HG02759 (cell line): Measurements from ENCODE around the gene KLHL17.

Source experiments
- ATAC-seq: cut with Tn5 transposase; IDR thresholded peaks from one replicate; pipeline ENCODE4 v1.9.1; 2021; ENCODE audit warnings: mild to moderate bottlenecking, moderate library complexity; ENCODE audit not compliant: unreplicated experiment

KLHL17 gene

DNA sequence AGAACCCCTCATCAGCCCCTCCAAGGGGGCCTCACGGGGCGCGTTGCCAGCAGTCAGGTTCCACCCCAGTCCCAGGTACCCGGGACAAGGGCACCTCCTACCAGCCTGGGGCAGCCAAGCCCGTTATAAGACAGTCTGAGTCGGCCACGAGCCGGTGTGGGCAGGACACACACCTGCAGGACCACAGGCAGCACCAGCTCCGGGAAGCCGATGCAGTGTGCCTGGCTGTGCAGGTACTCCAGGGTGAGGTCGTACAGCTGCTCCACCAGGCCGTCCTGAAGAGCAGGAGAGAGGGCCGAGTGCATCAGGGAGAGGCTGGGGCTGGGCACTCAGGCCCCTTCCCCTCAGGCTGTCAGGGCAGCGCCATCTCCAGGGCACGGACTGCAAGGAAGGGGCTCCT lies 12.4 kb upstream of the KLHL17 start:
- ATAC-seq = no peak

- no peak for ATAC-seq
These were observed 10.1 kb upstream of the KLHL17 start for GRCh38 chr1:950268-950667.

- no peak for ATAC-seq
These were observed 9.5 kb upstream of the KLHL17 start for GRCh38 chr1:950881-951280.

DNA sequence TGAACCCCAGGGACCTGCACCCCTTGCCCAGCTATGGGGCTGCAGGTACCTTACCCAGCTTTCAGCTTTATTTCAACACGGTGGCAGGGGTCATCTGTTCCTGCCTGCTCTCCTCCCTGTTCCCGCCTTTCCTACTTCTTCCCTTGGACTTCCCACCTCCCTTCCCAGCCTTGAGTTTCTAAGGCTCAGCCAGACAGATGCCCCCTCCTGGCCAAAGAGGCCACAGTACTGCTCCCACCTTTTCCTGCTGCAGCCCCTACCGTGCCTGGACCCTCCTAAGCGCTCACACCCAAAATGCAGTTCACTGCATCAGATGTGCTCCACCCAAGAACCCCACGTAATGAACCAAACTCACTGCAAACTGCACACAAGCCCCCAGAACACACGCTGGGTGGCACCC lies 9.0 kb upstream of the KLHL17 start:
- no peak for ATAC-seq

DNA sequence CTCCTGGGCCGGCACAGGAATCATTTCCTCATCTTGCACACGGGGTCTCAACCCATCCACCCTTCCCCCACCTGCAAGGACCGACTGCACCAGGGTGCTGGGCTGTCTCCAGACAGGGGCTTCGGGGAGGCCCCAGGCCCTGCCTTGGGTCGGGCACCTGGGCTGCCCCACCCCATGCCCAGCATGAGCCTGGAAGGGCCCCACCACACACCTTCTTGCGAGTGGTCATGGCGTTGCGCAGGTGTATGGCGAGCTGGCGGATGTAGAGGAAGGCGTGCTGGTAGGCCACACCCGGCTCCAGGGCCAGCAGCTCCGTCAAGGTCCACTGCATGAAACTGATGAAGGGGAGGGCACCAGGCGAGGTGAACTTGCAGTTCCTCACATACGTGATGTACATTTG lies 8.2 kb upstream of the KLHL17 start:
- ATAC-seq = no peak

- ATAC-seq = no peak
These were observed 7.8 kb upstream of the KLHL17 start for GRCh38 chr1:952603-953002.

- ATAC-seq = no peak
These were observed 6.7 kb upstream of the KLHL17 start for GRCh38 chr1:953524-954320.

DNA sequence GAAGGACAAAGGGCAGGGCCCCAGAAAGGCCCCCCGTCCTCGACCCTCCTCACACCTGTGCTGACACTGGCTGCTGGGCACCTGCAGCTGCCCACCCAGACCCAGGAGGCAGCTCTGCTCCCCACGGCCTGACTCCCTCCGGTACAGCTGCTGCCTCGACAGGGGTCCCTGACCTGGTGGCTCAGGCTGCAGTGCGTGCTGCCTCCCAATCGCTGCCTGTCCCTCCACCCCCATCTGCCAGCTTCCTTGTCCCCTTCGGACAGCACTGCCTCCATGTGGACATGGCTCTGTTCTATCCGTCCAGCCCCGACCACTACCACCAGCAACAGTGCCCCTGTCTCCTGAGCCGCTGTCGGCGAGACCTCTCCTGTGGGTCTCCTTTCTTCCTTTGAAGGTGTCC lies 5.5 kb upstream of the KLHL17 start:
- ATAC-seq = no peak

DNA sequence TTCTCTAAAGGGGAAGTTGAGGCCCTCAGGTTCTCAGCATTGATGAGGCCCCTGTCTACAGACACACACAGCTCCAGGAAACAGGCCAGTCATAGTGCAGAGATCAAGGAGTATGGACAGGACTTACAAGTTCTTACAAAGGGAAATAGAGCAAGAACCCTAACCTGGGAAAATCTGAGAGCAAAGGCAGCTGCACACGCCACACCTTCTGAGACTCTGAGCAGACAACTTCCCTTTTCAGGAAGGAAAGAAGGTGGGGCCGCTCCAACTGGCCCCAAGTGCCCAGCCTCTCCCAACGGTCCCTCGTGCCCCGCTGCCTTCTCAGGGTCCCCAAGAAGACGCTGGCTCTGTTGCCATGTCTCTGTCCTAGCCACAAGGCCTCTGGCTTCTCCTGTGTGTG lies 4.9 kb upstream of the KLHL17 start:
- ATAC-seq = no peak

- ATAC-seq = no peak
These were observed 3.7 kb upstream of the KLHL17 start for GRCh38 chr1:956636-957035.

DNA sequence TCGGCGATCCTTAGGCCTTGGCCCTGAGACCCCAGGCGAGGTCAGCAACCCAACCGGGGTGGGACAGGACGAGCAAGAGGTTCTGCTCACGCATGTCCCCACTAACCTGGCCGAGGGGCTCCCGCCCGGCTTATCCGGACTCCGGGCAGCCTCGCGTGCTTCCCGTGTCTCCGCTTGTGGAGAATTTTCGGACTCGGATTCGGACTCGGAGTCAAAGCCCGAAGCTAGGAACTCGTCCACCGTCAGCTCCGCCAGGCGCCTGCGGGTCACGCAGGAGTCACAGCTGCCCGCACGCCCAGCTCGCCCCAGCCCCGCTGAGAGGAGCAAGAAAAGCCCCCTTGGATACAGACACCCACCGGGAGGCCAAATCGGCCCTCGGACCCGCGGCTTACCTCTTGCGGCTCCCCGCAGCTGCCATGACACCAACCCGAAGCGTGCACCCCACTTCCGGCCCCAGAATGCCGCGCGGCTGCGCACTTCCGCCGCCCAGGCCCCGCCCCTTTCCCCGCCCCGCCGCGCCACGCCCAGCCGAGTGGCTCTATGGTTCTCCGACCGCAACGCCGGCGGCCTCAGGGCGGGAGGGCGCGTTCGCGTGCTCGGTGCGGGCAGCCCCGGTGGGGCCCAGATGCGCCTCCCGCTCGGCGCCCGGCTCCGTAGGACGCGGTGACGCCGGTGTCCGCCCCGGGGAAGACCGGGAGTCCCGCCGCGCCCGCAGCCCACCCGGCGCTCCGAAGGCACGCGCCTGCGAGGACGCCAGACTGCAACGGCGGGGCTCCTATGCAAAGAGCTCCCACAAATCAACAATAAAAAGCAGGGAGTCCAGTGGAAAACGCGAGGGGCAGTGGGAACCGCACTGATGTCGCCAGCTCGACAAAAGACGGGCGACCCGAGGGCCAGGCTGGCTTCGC lies 1.3 kb upstream of the KLHL17 start, which contains the start of gene NOC2L:
TSS of gene NOC2L (minus strand) at position 434 of the 908 bp plus-strand sequence. CDS start at position 418, 16 bp downstream.
- peak; percentile 79 for ATAC-seq

- no peak for ATAC-seq
These were observed 537 bp upstream of the KLHL17 start for GRCh38 chr1:959731-960362.

GRCh38 chr1:961132-961669 lies 817 bp downstream of the KLHL17 start:
- ATAC-seq = no peak

GRCh38 chr1:962381-963300 lies 2.3 kb downstream of the KLHL17 start:
- no peak for ATAC-seq

GRCh38 chr1:963301-963651 lies 2.9 kb downstream of the KLHL17 start:
- ATAC-seq = no peak

DNA sequence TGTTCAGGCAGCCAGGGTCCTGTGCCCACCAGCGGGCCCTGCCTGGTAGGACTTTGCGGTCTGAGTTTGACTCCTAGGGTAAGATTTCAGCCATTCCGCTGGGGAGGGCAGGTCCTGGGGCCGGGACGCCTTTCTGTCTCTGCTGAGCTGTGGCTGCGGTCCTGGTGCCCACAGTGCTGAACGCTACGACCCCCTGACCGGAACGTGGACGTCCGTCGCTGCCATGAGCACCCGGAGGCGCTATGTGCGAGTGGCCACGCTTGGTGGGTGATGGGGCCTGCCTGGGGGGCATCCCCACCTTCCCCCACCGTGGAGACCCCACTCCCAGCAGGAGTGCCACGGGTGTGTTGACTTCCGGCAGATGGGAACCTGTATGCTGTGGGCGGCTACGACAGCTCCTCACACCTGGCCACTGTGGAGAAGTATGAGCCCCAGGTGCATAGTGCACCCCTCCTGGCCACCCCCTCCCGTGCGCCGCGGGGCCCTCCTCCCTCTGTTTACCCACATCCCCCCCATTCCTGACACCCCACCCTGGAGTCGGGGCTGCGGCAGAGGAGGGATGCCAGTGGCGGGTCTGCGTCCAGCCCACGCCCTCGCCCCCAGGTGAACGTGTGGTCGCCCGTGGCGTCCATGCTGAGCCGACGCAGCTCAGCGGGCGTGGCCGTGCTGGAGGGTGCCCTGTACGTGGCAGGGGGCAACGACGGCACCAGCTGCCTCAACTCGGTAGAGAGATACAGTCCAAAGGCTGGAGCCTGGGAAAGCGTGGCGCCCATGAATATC lies 3.6 kb downstream of the KLHL17 start:
- no peak for ATAC-seq

DNA sequence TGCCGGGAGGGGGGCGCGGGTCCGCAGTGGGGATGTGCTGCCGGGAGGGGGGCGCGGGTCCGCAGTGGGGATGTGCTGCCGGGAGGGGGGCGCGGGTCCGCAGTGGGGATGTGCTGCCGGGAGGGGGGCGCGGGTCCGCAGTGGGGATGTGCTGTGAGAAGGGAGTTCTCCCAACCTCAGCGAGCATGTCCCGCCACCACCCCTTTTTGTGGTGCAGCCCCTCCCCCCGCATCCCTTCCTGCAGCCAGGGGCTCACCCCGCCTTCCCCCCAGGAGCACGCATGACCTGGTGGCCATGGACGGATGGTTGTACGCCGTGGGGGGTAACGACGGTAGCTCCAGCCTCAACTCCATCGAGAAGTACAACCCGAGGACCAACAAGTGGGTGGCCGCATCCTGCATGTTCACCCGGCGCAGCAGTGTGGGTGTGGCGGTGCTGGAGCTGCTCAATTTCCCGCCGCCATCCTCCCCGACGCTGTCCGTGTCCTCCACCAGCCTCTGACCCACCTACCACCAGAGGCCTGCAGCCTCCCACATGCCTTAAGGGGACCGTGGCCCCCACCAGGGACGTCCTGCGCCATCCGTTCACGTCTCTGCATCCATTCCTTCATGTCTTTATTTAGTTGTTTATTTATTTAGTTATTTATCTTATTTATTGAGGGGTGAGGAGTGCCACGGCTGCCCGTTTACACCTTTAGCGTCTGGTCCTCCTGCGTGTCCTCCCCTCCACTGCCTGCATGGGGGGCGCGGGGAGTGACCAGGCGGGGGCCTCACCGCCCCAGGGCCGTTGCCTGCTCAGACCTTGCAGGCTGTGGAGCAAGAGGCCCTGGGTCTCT lies 4.5 kb downstream of the KLHL17 start:
- no peak for ATAC-seq

DNA sequence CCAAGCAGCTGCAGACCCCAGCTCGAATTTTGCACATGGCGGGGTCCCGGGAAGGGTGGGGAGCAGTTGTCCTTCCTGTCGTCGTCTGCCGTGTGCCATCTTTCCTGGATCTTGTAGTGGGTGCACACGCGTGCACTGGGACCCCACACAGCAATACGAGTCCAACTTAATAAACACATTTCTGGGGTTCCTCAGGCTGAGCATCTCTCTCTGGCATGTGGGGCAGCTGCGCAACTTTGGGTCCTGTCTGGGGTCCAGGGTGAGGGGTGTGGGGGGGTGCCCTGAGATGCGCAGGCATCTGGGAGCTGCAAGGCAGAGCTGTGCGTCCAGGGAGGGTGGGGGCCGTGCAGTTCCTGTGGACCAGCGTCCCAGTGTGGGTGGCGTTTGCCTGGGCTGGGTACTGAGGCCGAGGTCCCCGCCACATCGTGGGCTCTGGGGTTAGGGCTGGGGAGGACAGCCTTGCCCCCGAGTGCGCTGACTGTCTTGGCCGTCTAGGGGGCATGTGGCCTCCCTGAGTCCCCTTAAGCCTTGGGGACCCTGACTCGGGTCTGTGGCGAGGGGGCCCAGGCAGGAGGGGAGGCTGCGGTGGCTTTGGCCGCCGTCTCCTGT lies 5.2 kb downstream of the KLHL17 start:
- no peak for ATAC-seq
